Gastroesophageal sphincter (tissue), 4 donors: ENCODE results near the gene CCL24. TPM values are rescaled to one million over a fixed set of nuclear protein-coding genes. Genes with fewer than 3 reads are reported as not detected.

Source experiments
- ATAC-seq: fragments of 150-250 bp; one replicate; pipeline ENCODE4 v1.9.1; 2016; ENCODE audit warnings: mild to moderate bottlenecking, moderate library complexity
- H3K27ac ChIP-seq, 4 donors: fragments of 200-600 bp; sonication (generic) in 3 of 4; 1 replicate in 3 of 4; 2 replicates in 1 of 4; pipeline ENCODE4 v1.5.1; 2016 to 2019
- H3K27me3 ChIP-seq: fragments of 200-600 bp; sonication (generic); one replicate; pipeline ENCODE4 v1.5.1; 2019
- H3K36me3 ChIP-seq, 2 donors: fragments of 200-600 bp; sonication (generic); one replicate each; pipeline ENCODE4 v1.5.1; 2019; ENCODE audit warnings: control low read depth in 1 of 2
- H3K4me1 ChIP-seq, 3 donors: fragments of 200-600 bp; sonication (generic); 1 replicate in 2 of 3; 2 replicates in 1 of 3; pipeline ENCODE4 v1.5.1; 2016 to 2019; ENCODE audit warnings: control low read depth in 2 of 3
- H3K4me3 ChIP-seq, 2 donors: fragments of 200-600 bp; sonication (generic); one replicate each; pipeline ENCODE4 v1.5.1; 2019; ENCODE audit warnings: mild to moderate bottlenecking in 1 of 2, moderate library complexity in 1 of 2
- H3K9me3 ChIP-seq, 3 donors: fragments of 200-600 bp; sonication (generic); one replicate each; pipeline ENCODE4 v1.5.1; 2017 to 2019; ENCODE audit warnings: control low read depth in 2 of 3
- EP300 ChIP-seq: sonication (generic); formaldehyde crosslinking; IDR thresholded peaks from one replicate; pipeline ENCODE4 v1.6.1; 2017; ENCODE audit warnings: antibody characterized with exemption, mild to moderate bottlenecking
- POLR2A ChIP-seq, 2 donors: fragments of 450-650 bp; IDR thresholded peaks; one replicate each; pipeline ENCODE4 v1.6.1; 2017; ENCODE audit warnings: antibody characterized with exemption in 2 of 2, mild to moderate bottlenecking in 2 of 2, moderate library complexity in 1 of 2
- POLR2AphosphoS5 ChIP-seq: sonication (generic); formaldehyde crosslinking; IDR thresholded peaks from one replicate; pipeline ENCODE4 v1.6.1; 2017; ENCODE audit warnings: antibody characterized with exemption
- WGBS, 2 donors: methylation state at CpG; one replicate each; pipeline ENCODE4 v1.1.5; 2018; ENCODE audit warnings: low coverage in 1 of 2; 5-methylcytosine and 5-hydroxymethylcytosine counted together
- total RNA-seq, 4 donors: library from RNA; depleted of rRNA; stranded (reverse); fragments of >200 nt; gene quantifications; one replicate each; pipeline ENCODE4 v1.1.0, GENCODE V29; 2016
- TF ChIP-seq, protein P1 (sequence below), 4 experiments: fragments of 200-600 bp in 2 of 4; fragments of 450-650 bp in 2 of 4; sonication (generic) in 1 of 4; IDR thresholded peaks; one replicate each; pipeline ENCODE4 v1.5.1; 2017 to 2019; ENCODE audit warnings: antibody characterized with exemption in 4 of 4, mild to moderate bottlenecking in 2 of 4, moderate library complexity in 2 of 4

Gene CCL24
- total RNA-seq, 4 donors from 2014 or later: 0.94 TPM; not detected in 3

DNA sequence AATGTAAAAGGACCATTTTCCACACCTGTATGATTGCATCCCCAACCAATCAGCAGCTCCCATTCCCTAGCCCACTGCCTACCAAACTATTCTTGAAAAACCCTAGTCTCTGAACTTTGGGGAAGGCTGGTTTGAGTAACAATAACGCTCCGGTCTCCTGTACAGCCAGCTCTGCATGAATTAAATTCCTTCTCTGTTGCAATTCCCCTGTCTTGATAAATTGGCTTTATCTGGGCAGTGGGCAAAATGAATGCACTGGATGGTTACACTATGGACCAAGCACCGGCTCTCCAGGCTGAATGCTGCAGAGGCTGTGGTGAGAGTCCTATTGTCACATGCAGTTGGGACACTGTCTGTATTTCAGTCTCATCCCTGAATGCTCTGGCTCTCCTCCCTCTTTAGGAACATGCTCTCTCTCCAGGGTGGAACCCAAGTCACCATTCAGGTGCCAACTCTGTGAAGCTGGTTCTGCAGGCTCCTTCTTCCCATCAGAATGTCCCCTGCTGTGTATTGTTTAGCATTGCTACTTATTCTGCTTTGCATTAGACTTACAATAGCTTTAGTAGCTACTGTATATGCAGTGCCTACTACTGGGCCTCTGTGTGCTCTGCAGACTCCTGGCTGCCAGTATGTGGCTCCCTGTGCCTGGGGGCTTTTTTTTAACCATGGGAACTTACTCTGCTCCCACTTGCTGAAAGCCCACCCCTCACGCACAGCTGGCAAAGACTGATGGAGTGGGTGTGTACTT lies 6.9 kb downstream of the CCL24 start:
- no peak for TF ChIP-seq POLR2AphosphoS5
- no peak for TF ChIP-seq POLR2A (IDR thresholded peaks at IDR 0.05)
- TF ChIP-seq EP300: no peak
- TF ChIP-seq, protein P1, sequence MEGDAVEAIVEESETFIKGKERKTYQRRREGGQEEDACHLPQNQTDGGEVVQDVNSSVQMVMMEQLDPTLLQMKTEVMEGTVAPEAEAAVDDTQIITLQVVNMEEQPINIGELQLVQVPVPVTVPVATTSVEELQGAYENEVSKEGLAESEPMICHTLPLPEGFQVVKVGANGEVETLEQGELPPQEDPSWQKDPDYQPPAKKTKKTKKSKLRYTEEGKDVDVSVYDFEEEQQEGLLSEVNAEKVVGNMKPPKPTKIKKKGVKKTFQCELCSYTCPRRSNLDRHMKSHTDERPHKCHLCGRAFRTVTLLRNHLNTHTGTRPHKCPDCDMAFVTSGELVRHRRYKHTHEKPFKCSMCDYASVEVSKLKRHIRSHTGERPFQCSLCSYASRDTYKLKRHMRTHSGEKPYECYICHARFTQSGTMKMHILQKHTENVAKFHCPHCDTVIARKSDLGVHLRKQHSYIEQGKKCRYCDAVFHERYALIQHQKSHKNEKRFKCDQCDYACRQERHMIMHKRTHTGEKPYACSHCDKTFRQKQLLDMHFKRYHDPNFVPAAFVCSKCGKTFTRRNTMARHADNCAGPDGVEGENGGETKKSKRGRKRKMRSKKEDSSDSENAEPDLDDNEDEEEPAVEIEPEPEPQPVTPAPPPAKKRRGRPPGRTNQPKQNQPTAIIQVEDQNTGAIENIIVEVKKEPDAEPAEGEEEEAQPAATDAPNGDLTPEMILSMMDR (IDR thresholded peaks at IDR 0.05): no peak
- Histone ChIP-seq H3K27me3 (no peaks in the 10 kb centered on the region), H3K27ac (no peak overlapping the region), H3K9me3 (peaks cover 0 to 23% (median 0%) of the 10 kb centered on the region in 3 donors), H3K4me3 (no peak overlapping the region), H3K4me1 (no peaks in the 10 kb centered on the region), H3K36me3 (no peaks in the 10 kb centered on the region)
- 96 to 100% methylated on average over 2 to 3 of the region's 4 CpGs for WGBS, 2 donors
- ATAC-seq: no peak

DNA sequence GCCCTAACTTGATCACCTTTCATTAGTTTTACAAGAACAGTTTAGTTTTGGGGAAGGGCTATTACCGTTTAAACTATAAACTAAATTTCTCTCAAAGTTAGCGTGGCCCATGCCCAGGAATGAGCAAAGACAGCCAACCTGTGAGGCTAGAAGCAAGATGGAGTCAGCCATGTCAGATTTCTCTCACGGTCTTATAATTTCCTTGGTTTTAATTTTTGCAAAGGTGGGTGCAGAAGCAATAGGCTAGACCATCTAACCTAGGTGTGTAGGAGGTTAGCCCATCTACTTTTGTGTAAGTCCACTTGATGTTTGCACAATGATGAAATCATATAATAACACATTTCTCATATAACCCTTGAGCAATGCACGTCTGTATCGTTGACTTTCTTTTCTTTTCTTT lies 8.9 kb downstream of the CCL24 start:
- Histone ChIP-seq H3K4me3 (no peak overlapping the region), H3K36me3 (no peaks in the 10 kb centered on the region), H3K27ac (no peak overlapping the region), H3K9me3 (peaks cover 0 to 23% (median 0%) of the 10 kb centered on the region in 3 donors), H3K4me1 (no peaks in the 10 kb centered on the region), H3K27me3 (no peaks in the 10 kb centered on the region)
- WGBS, 2 donors: 84 to 86% methylated on average over 4 to 5 of the region's 5 CpGs
- no peak for ATAC-seq
- TF ChIP-seq POLR2A (IDR thresholded peaks at IDR 0.05) (no peak), EP300 (no peak), POLR2AphosphoS5 (no peak)
- TF ChIP-seq, protein P1 (IDR thresholded peaks at IDR 0.05): no peak

DNA sequence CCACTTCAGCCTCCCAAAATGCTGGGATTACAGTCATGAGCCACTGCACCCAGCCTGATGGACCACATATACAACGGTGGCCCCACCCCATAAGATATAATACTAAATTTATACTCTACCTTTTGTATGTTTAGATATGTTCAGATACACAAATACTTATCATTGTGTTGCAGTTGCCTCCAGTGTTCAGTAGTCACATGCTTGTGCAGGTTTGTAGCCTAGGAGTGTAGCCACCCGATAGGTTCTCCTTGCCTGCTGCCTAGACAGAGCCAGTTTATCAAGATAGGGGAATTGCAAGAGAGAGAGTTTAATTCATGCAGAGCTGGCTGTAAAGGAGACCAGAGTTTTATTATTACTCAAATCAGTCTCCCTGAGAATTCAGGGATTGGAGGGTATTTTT lies 9.6 kb downstream of the CCL24 start:
- no peak overlapping the region for H3K4me3 ChIP-seq
- WGBS, 2 donors: 90 to 100% methylated on average over 1 to 2 of the region's 2 CpGs
- TF ChIP-seq POLR2A (IDR thresholded peaks at IDR 0.05) (no peak), EP300 (no peak), POLR2AphosphoS5 (no peak)
- TF ChIP-seq, protein P1 (IDR thresholded peaks at IDR 0.05): no peak
- no peaks in the 10 kb centered on the region for H3K4me1 ChIP-seq
- no peak overlapping the region for H3K27ac ChIP-seq
- no peaks in the 10 kb centered on the region for H3K27me3 ChIP-seq
- H3K9me3 ChIP-seq: peaks cover 0 to 23% (median 0%) of the 10 kb centered on the region in 3 donors
- no peaks in the 10 kb centered on the region for H3K36me3 ChIP-seq
- ATAC-seq: no peak

DNA sequence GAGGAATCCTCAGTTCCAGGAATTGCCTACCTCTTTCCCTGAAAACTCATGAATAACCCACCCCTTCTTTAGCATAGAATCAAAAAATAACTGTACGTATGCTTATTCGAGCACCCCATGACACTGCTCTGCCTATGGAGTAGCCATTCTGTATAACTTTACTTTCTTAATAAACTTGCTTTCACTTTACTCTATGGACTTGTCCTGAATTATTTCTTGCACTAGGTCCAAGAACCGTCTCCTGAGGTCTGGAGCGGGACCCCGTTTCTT lies 11.1 kb downstream of the CCL24 start:
- no peak for TF ChIP-seq POLR2A (IDR thresholded peaks at IDR 0.05)
- TF ChIP-seq POLR2AphosphoS5: no peak
- TF ChIP-seq, protein P1 (IDR thresholded peaks at IDR 0.05): no peak
- no peak for TF ChIP-seq EP300
- Histone ChIP-seq H3K9me3 (peaks cover 0 to 18% (median 0%) of the 10 kb centered on the region in 3 donors), H3K36me3 (no peaks in the 10 kb centered on the region), H3K4me1 (no peaks in the 10 kb centered on the region), H3K4me3 (no peak overlapping the region), H3K27ac (no peak overlapping the region), H3K27me3 (peaks cover 4% of the 10 kb centered on the region)
- ATAC-seq: no peak
- 79 to 80% methylated on average over 5 of the region's 5 CpGs for WGBS, 2 donors

DNA sequence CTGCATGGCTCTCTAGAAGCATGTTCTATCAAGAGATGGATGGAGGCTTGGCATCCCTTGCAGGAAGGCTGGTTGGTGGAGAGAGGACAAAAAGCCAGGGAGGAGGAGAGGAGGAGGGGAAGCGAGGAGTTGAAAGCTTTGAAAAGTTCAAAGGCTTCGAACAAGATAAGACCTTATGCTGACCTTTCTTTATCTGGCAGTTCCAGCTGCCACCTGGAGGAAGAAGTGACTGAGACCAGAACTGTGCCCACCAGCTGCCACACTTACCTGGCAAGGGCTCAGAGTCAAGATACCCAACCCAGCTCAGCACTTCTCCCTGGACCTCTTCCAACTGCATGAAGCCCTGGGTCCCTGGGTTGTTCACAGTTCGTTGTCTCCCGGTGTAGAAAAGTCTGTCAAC lies 14.8 kb downstream of the CCL24 start:
- no peaks in the 10 kb centered on the region for H3K9me3 ChIP-seq
- WGBS, 2 donors: 66 to 70% methylated on average over 4 of the region's 4 CpGs

More for the DNA sequence above, 14.8 kb downstream of the CCL24 start:
- no peak for TF ChIP-seq EP300
- TF ChIP-seq, protein P1 (IDR thresholded peaks at IDR 0.05): no peak
- no peak for TF ChIP-seq POLR2A (IDR thresholded peaks at IDR 0.05)
- no peak for TF ChIP-seq POLR2AphosphoS5
- Histone ChIP-seq H3K27me3 (peaks cover 4% of the 10 kb centered on the region), H3K4me1 (peaks cover 0 to 8% (median 0%) of the 10 kb centered on the region in 3 donors), H3K4me3 (no peak overlapping the region), H3K27ac (no peak overlapping the region), H3K36me3 (no peaks in the 10 kb centered on the region)
- ATAC-seq: no peak
